CD14-positive monocyte (primary cell): Measurements from ENCODE around the gene BMP4. TPM values are rescaled to one million over a fixed set of nuclear protein-coding genes. Genes with fewer than 3 reads are reported as not detected.

ENCODE experiments used
- DNase-seq, 3 donors: peaks; one replicate each; pipeline ENCODE4 v3.0.0-alpha.2; 2011 to 2022
- H2AFZ ChIP-seq: 2 replicates; pipeline ENCODE4 v1.6.0; 2012; ENCODE audit warnings: mild to moderate bottlenecking, low read depth, low read length, inconsistent platforms; ENCODE audit not compliant: insufficient read depth, poor library complexity, severe bottlenecking
- H3K27ac ChIP-seq, 2 donors: 1 replicate in 1 of 2; 2 replicates in 1 of 2; pipeline ENCODE4 v1.5.1; 2012 to 2013; ENCODE audit warnings: low read length in 2 of 2, control low read depth in 1 of 2, inconsistent platforms in 1 of 2, low read depth in 1 of 2, mild to moderate bottlenecking in 1 of 2
- H3K27me3 ChIP-seq, 2 donors: one replicate each; pipeline versions ENCODE4 v1.6.0 to v1.6.1; 2011 to 2013; ENCODE audit warnings: low read length in 2 of 2; ENCODE audit not compliant: control insufficient read depth in 2 of 2, insufficient read depth in 2 of 2
- H3K36me3 ChIP-seq, 2 donors: replicated peaks in 1 of 2; 1 replicate in 1 of 2; 2 replicates in 1 of 2; pipeline versions ENCODE4 v1.5.1 to v1.6.1; 2012 to 2013; ENCODE audit warnings: low read length in 2 of 2, control low read depth in 1 of 2, inconsistent platforms in 1 of 2, mild to moderate bottlenecking in 1 of 2; ENCODE audit not compliant: insufficient read depth in 2 of 2, control insufficient read depth in 1 of 2
- H3K4me1 ChIP-seq, 2 donors: 1 replicate in 1 of 2; 2 replicates in 1 of 2; pipeline versions ENCODE4 v1.5.1 to v1.6.1; 2012 to 2013; ENCODE audit warnings: low read length in 2 of 2, control low read depth in 1 of 2, inconsistent platforms in 1 of 2, mild to moderate bottlenecking in 1 of 2, moderate library complexity in 1 of 2; ENCODE audit not compliant: insufficient read depth in 2 of 2, control insufficient read depth in 1 of 2
- H3K4me2 ChIP-seq: replicated peaks from 2 replicates; pipeline ENCODE3; 2012; ENCODE audit warnings: low read length, moderate library complexity, mild to moderate bottlenecking; ENCODE audit not compliant: poor library complexity, severe bottlenecking; ENCODE audit errors: extremely low read depth
- H3K4me3 ChIP-seq, 3 experiments: fragments of 200-600 bp in 1 of 3; sonication (generic) in 1 of 3; replicated peaks in 1 of 3; 1 replicate in 2 of 3; 2 replicates in 1 of 3; pipeline ENCODE4 v1.5.1; 2011 to 2013; ENCODE audit warnings: low read length in 3 of 3, mild to moderate bottlenecking in 3 of 3, control low read depth in 2 of 3, low read depth in 2 of 3, inconsistent platforms in 1 of 3, moderate library complexity in 1 of 3
- H3K79me2 ChIP-seq: 2 replicates; pipeline ENCODE4 v1.6.0; 2012; ENCODE audit warnings: mild to moderate bottlenecking, control low read depth, inconsistent platforms, low read length, moderate library complexity; ENCODE audit not compliant: insufficient read depth
- H3K9ac ChIP-seq: 2 replicates; pipeline ENCODE4 v1.6.0; 2017; ENCODE audit warnings: low read length, mild to moderate bottlenecking; ENCODE audit not compliant: insufficient read depth, poor library complexity, severe bottlenecking
- H3K9me3 ChIP-seq, 2 donors: replicated peaks in 1 of 2; 1 replicate in 1 of 2; 2 replicates in 1 of 2; pipeline versions ENCODE4 v1.5.1 to v1.6.1; 2012 to 2013; ENCODE audit warnings: low read length in 2 of 2, control low read depth in 1 of 2; ENCODE audit not compliant: control insufficient read depth in 1 of 2, insufficient read depth in 1 of 2
- H4K20me1 ChIP-seq: 2 replicates; pipeline ENCODE4 v1.6.0; 2012; ENCODE audit warnings: mild to moderate bottlenecking, low read length, control low read depth, moderate library complexity; ENCODE audit not compliant: insufficient read depth
- H3K27ac Mint-ChIP-seq, 7 donors: one replicate each; pipeline ENCODE4 v1.8.0; 2020; ENCODE audit warnings: mild to moderate bottlenecking in 7 of 7, mixed read lengths in 7 of 7, moderate library complexity in 6 of 7, inconsistent platforms in 2 of 7
- H3K27me3 Mint-ChIP-seq, 3 donors: one replicate each; pipeline ENCODE4 v1.8.0; 2021 to 2022; ENCODE audit warnings: low read depth in 3 of 3, mild to moderate bottlenecking in 3 of 3, mixed read lengths in 3 of 3, moderate library complexity in 3 of 3, inconsistent platforms in 1 of 3
- H3K36me3 Mint-ChIP-seq, 2 donors: one replicate each; pipeline ENCODE4 v1.8.0; 2020; ENCODE audit warnings: mixed read lengths in 2 of 2, inconsistent platforms in 1 of 2, mild to moderate bottlenecking in 1 of 2
- H3K4me1 Mint-ChIP-seq: one replicate; pipeline ENCODE4 v1.8.0; 2020; ENCODE audit warnings: mild to moderate bottlenecking, mixed read lengths
- H3K4me3 Mint-ChIP-seq, 2 donors: one replicate each; pipeline ENCODE4 v1.8.0; 2020; ENCODE audit warnings: mild to moderate bottlenecking in 2 of 2, mixed read lengths in 2 of 2, moderate library complexity in 1 of 2
- H3K9me3 Mint-ChIP-seq, 7 donors: one replicate each; pipeline ENCODE4 v1.8.0; 2020 to 2022; ENCODE audit warnings: mixed read lengths in 7 of 7, mild to moderate bottlenecking in 6 of 7, moderate library complexity in 6 of 7, inconsistent platforms in 2 of 7
- WGBS: methylation state at CpG from one replicate; pipeline ENCODE4 v1.1.5; 2013; ENCODE audit warnings: missing lambda C conversion rate; ENCODE audit not compliant: insufficient coverage; 5-methylcytosine and 5-hydroxymethylcytosine counted together
- intact Hi-C, 2 donors: fragments of 100-400 bp; cut with micrococcal nuclease; formaldehyde crosslinking; loops; one replicate each; pipeline versions ENCODE4 v1.15.0 to v1.15.1; 2023
- polyA plus RNA-seq, 3 donors: library from polyadenylated mRNA; depleted of rRNA in 1 of 3; unstranded in 2 of 3; stranded (reverse) in 1 of 3; fragments of 300-500 nt in 2 of 3; fragments of >200 nt in 1 of 3; fragmentation: Illumina TruSeq in 2 of 3; gene quantifications; 1 replicate in 2 of 3; 2 replicates in 1 of 3; pipeline ENCODE4 v1.2.3, GENCODE V29; 2012 to 2021
- TF ChIP-seq, protein P1 (sequence below): fragments of 200-600 bp; IDR thresholded peaks from one replicate; pipeline ENCODE4 v1.8.0; 2022; ENCODE audit warnings: antibody characterized with exemption, mild to moderate bottlenecking

The BMP4 gene
- polyA plus RNA-seq, 3 donors: 0.28 TPM; not detected in 2

DNA sequence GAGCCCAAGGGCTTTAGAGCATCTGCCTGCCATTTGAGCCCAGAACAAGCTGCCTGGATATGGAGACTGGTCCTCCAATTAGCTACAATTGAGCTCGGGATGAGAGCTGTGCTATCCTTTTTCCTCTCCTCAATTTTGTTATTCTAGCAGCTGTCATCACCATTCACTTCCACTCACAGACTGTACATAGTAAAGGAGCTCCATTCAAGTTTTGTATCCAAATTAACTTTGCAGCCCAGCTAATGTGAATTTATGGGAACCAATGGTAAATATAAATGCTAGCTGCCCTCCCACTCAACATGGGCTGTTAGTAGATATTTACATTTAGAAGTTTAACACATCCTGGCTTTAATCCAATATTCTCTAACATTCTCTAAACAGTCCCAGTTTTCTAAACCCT, 44.6 kb downstream of the BMP4 start:
- Histone ChIP-seq H3K9ac (no peak overlapping the region), H3K9me3 (peaks cover 0 to 3% of the 10 kb centered on the region in 2 donors), H3K27me3 (no peaks in the 10 kb centered on the region), H3K4me3 (no peak overlapping the region), H2AFZ (no peak overlapping the region), H3K4me1 (no peaks in the 10 kb centered on the region), H3K36me3 (no peaks in the 10 kb centered on the region), H4K20me1 (no peaks in the 10 kb centered on the region), H3K4me2 (no peak overlapping the region), H3K27ac (no peak overlapping the region), H3K79me2 (no peaks in the 10 kb centered on the region)
- TF ChIP-seq, protein P1, sequence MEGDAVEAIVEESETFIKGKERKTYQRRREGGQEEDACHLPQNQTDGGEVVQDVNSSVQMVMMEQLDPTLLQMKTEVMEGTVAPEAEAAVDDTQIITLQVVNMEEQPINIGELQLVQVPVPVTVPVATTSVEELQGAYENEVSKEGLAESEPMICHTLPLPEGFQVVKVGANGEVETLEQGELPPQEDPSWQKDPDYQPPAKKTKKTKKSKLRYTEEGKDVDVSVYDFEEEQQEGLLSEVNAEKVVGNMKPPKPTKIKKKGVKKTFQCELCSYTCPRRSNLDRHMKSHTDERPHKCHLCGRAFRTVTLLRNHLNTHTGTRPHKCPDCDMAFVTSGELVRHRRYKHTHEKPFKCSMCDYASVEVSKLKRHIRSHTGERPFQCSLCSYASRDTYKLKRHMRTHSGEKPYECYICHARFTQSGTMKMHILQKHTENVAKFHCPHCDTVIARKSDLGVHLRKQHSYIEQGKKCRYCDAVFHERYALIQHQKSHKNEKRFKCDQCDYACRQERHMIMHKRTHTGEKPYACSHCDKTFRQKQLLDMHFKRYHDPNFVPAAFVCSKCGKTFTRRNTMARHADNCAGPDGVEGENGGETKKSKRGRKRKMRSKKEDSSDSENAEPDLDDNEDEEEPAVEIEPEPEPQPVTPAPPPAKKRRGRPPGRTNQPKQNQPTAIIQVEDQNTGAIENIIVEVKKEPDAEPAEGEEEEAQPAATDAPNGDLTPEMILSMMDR: no peak
- Mint-ChIP-seq H3K9me3 (peaks cover 0 to 12% (median 5%) of the 10 kb centered on the region in 7 donors), H3K27me3 (peaks cover 0 to 2% (median 0%) of the 10 kb centered on the region in 3 donors), H3K27ac (no peak overlapping the region), H3K36me3 (no peaks in the 10 kb centered on the region), H3K4me1 (no peaks in the 10 kb centered on the region), H3K4me3 (no peak overlapping the region)
- no peak for DNase-seq
- WGBS: no CpG with 5 or more reads among the region's 1 CpG
- intact Hi-C loops: no loop called here

DNA sequence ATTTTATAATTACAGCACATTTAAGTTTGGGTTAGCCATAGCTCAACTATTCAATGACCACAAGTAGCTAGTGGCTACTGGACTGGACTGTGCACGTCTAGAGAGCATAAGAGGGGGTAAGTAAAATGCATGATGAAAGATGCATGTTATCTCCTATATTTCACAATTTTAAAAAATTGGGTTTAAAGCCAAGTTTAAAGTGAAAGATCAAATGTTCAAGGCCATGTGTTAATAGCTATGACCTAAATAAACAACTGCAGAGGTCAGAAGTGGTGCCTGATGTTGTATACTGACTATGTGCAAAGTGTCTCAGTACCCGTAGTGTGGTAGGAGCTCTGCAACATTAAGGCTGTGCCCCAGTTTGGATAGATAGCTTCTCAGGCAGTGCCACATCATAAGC, 48.2 kb downstream of the BMP4 start:
- H3K4me1 ChIP-seq: no peaks in the 10 kb centered on the region
- no peaks in the 10 kb centered on the region for H3K36me3 Mint-ChIP-seq
- WGBS: 100% methylated on average over 1 of the region's 2 CpGs

More for the DNA sequence above, 48.2 kb downstream of the BMP4 start:
- Histone ChIP-seq H3K79me2 (no peaks in the 10 kb centered on the region), H4K20me1 (no peaks in the 10 kb centered on the region), H3K27ac (no peak overlapping the region), H3K27me3 (no peaks in the 10 kb centered on the region), H3K9ac (no peak overlapping the region), H3K9me3 (peaks cover 0 to 4% of the 10 kb centered on the region in 2 donors), H3K4me3 (no peak overlapping the region), H2AFZ (no peak overlapping the region), H3K4me2 (no peak overlapping the region), H3K36me3 (no peaks in the 10 kb centered on the region)
- Mint-ChIP-seq H3K27me3 (no peaks in the 10 kb centered on the region), H3K4me3 (no peak overlapping the region), H3K9me3 (peaks cover 0 to 6% (median 0%) of the 10 kb centered on the region in 7 donors), H3K4me1 (no peaks in the 10 kb centered on the region), H3K27ac (no peak overlapping the region)
- intact Hi-C loops: no loop called here
- no peak for DNase-seq
- TF ChIP-seq, protein P1: no peak
